Aorta (tissue), 5 donors: ENCODE results near the gene PKP4. TPM values are rescaled to one million over a fixed set of nuclear protein-coding genes. Genes with fewer than 3 reads are reported as not detected.
"Not testable (repeated sequence)": the region's sequence is repeated elsewhere in the genome, so short reads cannot be mapped to it uniquely, and the experiment has no call there.

Experiments used
- ATAC-seq: fragments of 200-7000 bp; cut with Tn5 transposase; one replicate; pipeline ENCODE4 v1.9.1; 2022; ENCODE audit warnings: moderate library complexity; ENCODE audit not compliant: low FRiP score
- DNase-seq, 2 donors: peaks; one replicate each; pipeline ENCODE4 v3.0.0-alpha.2; 2020
- H3K27ac ChIP-seq, 2 donors: one replicate each; pipeline ENCODE4 v1.5.1; 2013; ENCODE audit warnings: low read length in 2 of 2, mild to moderate bottlenecking in 2 of 2, moderate library complexity in 2 of 2, control low read depth in 1 of 2, inconsistent platforms in 1 of 2, low read depth in 1 of 2
- H3K27me3 ChIP-seq, 2 donors: one replicate each; pipeline ENCODE4 v1.6.1; 2013; ENCODE audit warnings: control low read depth in 1 of 2, low read length in 1 of 2, mild to moderate bottlenecking in 1 of 2, moderate library complexity in 1 of 2; ENCODE audit not compliant: insufficient read depth in 2 of 2, control insufficient read depth in 1 of 2
- H3K36me3 ChIP-seq, 2 donors: one replicate each; pipeline ENCODE4 v1.6.1; 2013; ENCODE audit warnings: control low read depth in 1 of 2, low read length in 1 of 2, mild to moderate bottlenecking in 1 of 2; ENCODE audit not compliant: insufficient read depth in 2 of 2, control insufficient read depth in 1 of 2
- H3K4me1 ChIP-seq, 2 donors: one replicate each; pipeline ENCODE4 v1.6.1; 2013; ENCODE audit warnings: low read length in 2 of 2, control low read depth in 1 of 2, mild to moderate bottlenecking in 1 of 2, moderate library complexity in 1 of 2; ENCODE audit not compliant: insufficient read depth in 2 of 2, control insufficient read depth in 1 of 2
- H3K4me3 ChIP-seq, 2 donors: one replicate each; pipeline ENCODE4 v1.5.1; 2013; ENCODE audit warnings: low read length in 2 of 2, control low read depth in 1 of 2, mild to moderate bottlenecking in 1 of 2
- H3K9me3 ChIP-seq: one replicate; pipeline ENCODE4 v1.6.1; 2013; ENCODE audit warnings: mild to moderate bottlenecking, low read length; ENCODE audit not compliant: control insufficient read depth
- WGBS, 2 donors: extraction: QIAGEN DNeasy Blood & Tissue Kit; methylation state at CpG; one replicate each; pipeline ENCODE4 v1.1.7; 2013; 5-methylcytosine and 5-hydroxymethylcytosine counted together
- intact Hi-C, 2 donors: fragments of 100-400 bp; cut with DNase I; formaldehyde crosslinking; loops; one replicate each; pipeline versions ENCODE4 v1.14.2 to v1.15.0; 2022
- polyA plus RNA-seq, 2 donors: library from polyadenylated mRNA; stranded (reverse); fragments of 200-250 nt; gene quantifications; one replicate each; pipeline ENCODE4 v1.2.3, GENCODE V29; 2013
- total RNA-seq, 2 donors: library from RNA; stranded (reverse); fragmentation: NEBNext Ultra II Directional; extraction: Animal tissue kit (Norgen Biotek cat#: 25700); gene quantifications; one replicate each; pipeline ENCODE4 v1.2.1, GENCODE V29; 2021
- donor health status: healthy with polysubstance abuse.
- donor health status: Bipolar disorder and iron deficiency.
- donor health status: DM: no; HTN: no; CAD: no.
- donor health status: DM: no; HTN: no; CAD: no.
- donor health status: DM: yes; HTN: yes; CAD: no.

PKP4 gene
- total and polyA plus RNA-seq, 4 donors, result 17.7 to 128 (median 44.0) TPM

- H3K27me3 ChIP-seq, result no peaks in the 10 kb centered on the region
- no peaks in the 10 kb centered on the region for H3K4me1 ChIP-seq
- peaks cover 8% of the 10 kb centered on the region for H3K9me3 ChIP-seq
- ATAC-seq, result no peak
- no peak for DNase-seq
- no peak overlapping the region for H3K4me3 ChIP-seq
- no peaks in the 10 kb centered on the region for H3K36me3 ChIP-seq
- H3K27ac ChIP-seq, result no peak overlapping the region
- intact Hi-C loops, result no loop called here
Measured at GRCh38 chr2:158432117-158432516, 24.6 kb upstream of the PKP4 start.

- ATAC-seq, DNase-seq, H3K9me3 ChIP-seq, H3K4me1 ChIP-seq, H3K27me3 ChIP-seq, H3K27ac ChIP-seq, intact Hi-C loops, H3K4me3 ChIP-seq, H3K36me3 ChIP-seq: not testable (repeated sequence)
- 90 to 95% methylated on average over 13 of the region's 13 CpGs for WGBS, 2 donors
Measured at GRCh38 chr2:158433716-158434115, 23.0 kb upstream of the PKP4 start.

- intact Hi-C loops, H3K27me3 ChIP-seq, DNase-seq, H3K4me1 ChIP-seq, H3K9me3 ChIP-seq, H3K36me3 ChIP-seq, H3K4me3 ChIP-seq, ATAC-seq, H3K27ac ChIP-seq: not testable (repeated sequence)
- WGBS, 2 donors, result 87 to 94% methylated on average over 3 to 4 of the region's 4 CpGs
Measured at GRCh38 chr2:158439062-158439461, 17.7 kb upstream of the PKP4 start.

- Histone ChIP-seq H3K4me1 (no peaks in the 10 kb centered on the region), H3K27ac (no peak overlapping the region), H3K4me3 (no peak overlapping the region), H3K36me3 (no peaks in the 10 kb centered on the region), H3K27me3 (no peaks in the 10 kb centered on the region), H3K9me3 (no peaks in the 10 kb centered on the region)
- 72 to 87% methylated on average over 1 of the region's 1 CpG for WGBS, 2 donors
- ATAC-seq (no peak), DNase-seq (no peak)
- intact Hi-C loops, result no loop called here
Measured at GRCh38 chr2:158443606-158444005, 13.1 kb upstream of the PKP4 start.

GRCh38 chr2:158457092-158457825, 507 bp downstream of the PKP4 start:
- intact Hi-C loops, result loop anchor here (10.0 kb wide), 2 partner anchors 148 to 298 kb away; no protein-coding TSS in a partner anchor
- Histone ChIP-seq H3K36me3 (no peaks in the 10 kb centered on the region), H3K27ac (peak overlapping the region; percentile 46 to 69), H3K9me3 (no peaks in the 10 kb centered on the region), H3K4me1 (no peaks in the 10 kb centered on the region), H3K4me3 (peak overlapping the region; percentile 84 to 86), H3K27me3 (no peaks in the 10 kb centered on the region)
- 0 to 1% methylated on average over 52 to 84 of the region's 84 CpGs for WGBS, 2 donors
- DNase-seq (peak; percentile 66 to 86), ATAC-seq (peak; percentile 73)

GRCh38 chr2:158457826-158458616, 1.3 kb downstream of the PKP4 start:
- intact Hi-C loops, result loop anchor here (10.0 kb wide), 2 partner anchors 147 to 297 kb away; no protein-coding TSS in a partner anchor
- Histone ChIP-seq H3K4me3 (peak overlapping the region; percentile 84 to 86), H3K9me3 (no peaks in the 10 kb centered on the region), H3K27me3 (no peaks in the 10 kb centered on the region), H3K4me1 (no peaks in the 10 kb centered on the region), H3K36me3 (no peaks in the 10 kb centered on the region), H3K27ac (peak overlapping the region in 1 of 2 donors; percentile 69)
- 0% methylated on average over 54 to 61 of the region's 61 CpGs for WGBS, 2 donors
- peak; percentile 83 for ATAC-seq
- peak; percentile 69 to 89 for DNase-seq

GRCh38 chr2:158458617-158458920, 1.8 kb downstream of the PKP4 start:
- no peaks in the 10 kb centered on the region for H3K4me1 ChIP-seq
- no peak overlapping the region for H3K27ac ChIP-seq
- peak overlapping the region; percentile 84 to 86 for H3K4me3 ChIP-seq
- no peaks in the 10 kb centered on the region for H3K36me3 ChIP-seq
- ATAC-seq, result no peak
- DNase-seq, result no peak
- intact Hi-C loops, result loop anchor here (10.0 kb wide), 2 partner anchors 146 to 296 kb away; no protein-coding TSS in a partner anchor
- no peaks in the 10 kb centered on the region for H3K9me3 ChIP-seq
- WGBS, 2 donors, result 22 to 28% methylated on average over 9 of the region's 9 CpGs
- H3K27me3 ChIP-seq, result no peaks in the 10 kb centered on the region

- 74 to 79% methylated on average over 9 of the region's 9 CpGs for WGBS, 2 donors
- no peak overlapping the region for H3K4me3 ChIP-seq
- ATAC-seq (no peak), DNase-seq (no peak)
- intact Hi-C loops, result loop anchor here (10.0 kb wide), 2 partner anchors 145 to 295 kb away; no protein-coding TSS in a partner anchor
- no peaks in the 10 kb centered on the region for H3K27me3 ChIP-seq
- H3K36me3 ChIP-seq, result no peaks in the 10 kb centered on the region
- H3K4me1 ChIP-seq, result no peaks in the 10 kb centered on the region
- H3K27ac ChIP-seq, result no peak overlapping the region
- H3K9me3 ChIP-seq, result no peaks in the 10 kb centered on the region
Measured at GRCh38 chr2:158459161-158460003, 2.6 kb downstream of the PKP4 start.
